ENCODE measurements around the gene NAT14. TPM values are rescaled to one million over a fixed set of nuclear protein-coding genes. Genes with fewer than 3 reads are reported as not detected.
"Not testable (repeated sequence)": the region's sequence is repeated elsewhere in the genome, so short reads cannot be mapped to it uniquely, and the experiment has no call there.

Gene NAT14
- total RNA-seq, 1 experiment from 2014 or later, result 99.9 TPM

- no peak for DNase-seq (ENCODE audit: low read depth)
- in situ Hi-C loops (cut with HindIII; ENCODE audit: low pct_unique_long_range_greater_than_20kb, low sequenced_read_pairs), result no loop called here
These were observed 8.2 kb downstream of the NAT14 start for GRCh38 chr19:55493052-55493644.

GRCh38 chr19:55493645-55494171, 8.7 kb downstream of the NAT14 start:
- DNase-seq (ENCODE audit: low read depth), result no peak
- in situ Hi-C loops (cut with HindIII; ENCODE audit: low pct_unique_long_range_greater_than_20kb, low sequenced_read_pairs), result no loop called here

GRCh38 chr19:55494172-55494761, 9.3 kb downstream of the NAT14 start:
- in situ Hi-C loops (cut with HindIII; ENCODE audit: low pct_unique_long_range_greater_than_20kb, low sequenced_read_pairs), result no loop called here
- DNase-seq (ENCODE audit: low read depth), result no peak

GRCh38 chr19:55495646-55496349, 10.8 kb downstream of the NAT14 start:
- in situ Hi-C loops (cut with HindIII; ENCODE audit: low pct_unique_long_range_greater_than_20kb, low sequenced_read_pairs), result no loop called here
- no peak for DNase-seq (ENCODE audit: low read depth)

GRCh38 chr19:55496820-55497219, 11.8 kb downstream of the NAT14 start:
- in situ Hi-C loops (cut with HindIII; ENCODE audit: low pct_unique_long_range_greater_than_20kb, low sequenced_read_pairs); DNase-seq (ENCODE audit: low read depth): not testable (repeated sequence)

- in situ Hi-C loops (cut with HindIII; ENCODE audit: low pct_unique_long_range_greater_than_20kb, low sequenced_read_pairs), result no loop called here
- DNase-seq (ENCODE audit: low read depth), result no peak
These were observed 12.8 kb downstream of the NAT14 start for GRCh38 chr19:55497763-55498162.

- in situ Hi-C loops (cut with HindIII; ENCODE audit: low pct_unique_long_range_greater_than_20kb, low sequenced_read_pairs), result no loop called here
- DNase-seq (ENCODE audit: low read depth), result no peak
These were observed 13.4 kb downstream of the NAT14 start for GRCh38 chr19:55498246-55498840.

GRCh38 chr19:55500368-55500952, 15.5 kb downstream of the NAT14 start:
- DNase-seq (ENCODE audit: low read depth), result no peak
- in situ Hi-C loops (cut with HindIII; ENCODE audit: low pct_unique_long_range_greater_than_20kb, low sequenced_read_pairs), result no loop called here

- in situ Hi-C loops (cut with HindIII; ENCODE audit: low pct_unique_long_range_greater_than_20kb, low sequenced_read_pairs), result no loop called here
These were observed 17.4 kb downstream of the NAT14 start for GRCh38 chr19:55502197-55502952.

GRCh38 chr19:55503157-55503501, 18.1 kb downstream of the NAT14 start:
- no peak for DNase-seq (ENCODE audit: low read depth)
- in situ Hi-C loops (cut with HindIII; ENCODE audit: low pct_unique_long_range_greater_than_20kb, low sequenced_read_pairs), result no loop called here

More at GRCh38 chr19:55502197-55502952, 17.4 kb downstream of the NAT14 start:
- DNase-seq (ENCODE audit: low read depth), result no peak

- in situ Hi-C loops (cut with HindIII; ENCODE audit: low pct_unique_long_range_greater_than_20kb, low sequenced_read_pairs), result no loop called here
These were observed 18.7 kb downstream of the NAT14 start for GRCh38 chr19:55503502-55504251.

GRCh38 chr19:55504252-55504603, 19.2 kb downstream of the NAT14 start:
- no peak for DNase-seq (ENCODE audit: low read depth)
- in situ Hi-C loops (cut with HindIII; ENCODE audit: low pct_unique_long_range_greater_than_20kb, low sequenced_read_pairs), result no loop called here

More at GRCh38 chr19:55503502-55504251, 18.7 kb downstream of the NAT14 start:
- peak; percentile 92 for DNase-seq (ENCODE audit: low read depth)

GRCh38 chr19:55504981-55505380, 20.0 kb downstream of the NAT14 start:
- in situ Hi-C loops (cut with HindIII; ENCODE audit: low pct_unique_long_range_greater_than_20kb, low sequenced_read_pairs), result no loop called here

GRCh38 chr19:55508120-55508519, 23.1 kb downstream of the NAT14 start:
- in situ Hi-C loops (cut with HindIII; ENCODE audit: low pct_unique_long_range_greater_than_20kb, low sequenced_read_pairs), result no loop called here
- DNase-seq (ENCODE audit: low read depth), result no peak

More at GRCh38 chr19:55504981-55505380, 20.0 kb downstream of the NAT14 start:
- DNase-seq (ENCODE audit: low read depth), result no peak

GRCh38 chr19:55516878-55517620, 32.1 kb downstream of the NAT14 start:
- in situ Hi-C loops (cut with HindIII; ENCODE audit: low pct_unique_long_range_greater_than_20kb, low sequenced_read_pairs), result no loop called here
- DNase-seq (ENCODE audit: low read depth), result peak; percentile 90

- in situ Hi-C loops (cut with HindIII; ENCODE audit: low pct_unique_long_range_greater_than_20kb, low sequenced_read_pairs), result no loop called here
- DNase-seq (ENCODE audit: low read depth), result peak; percentile 54
These were observed 34.7 kb downstream of the NAT14 start for GRCh38 chr19:55519451-55520311.
